GM12878 (cell line): ENCODE data around the gene METTL4. TPM values are rescaled to one million over a fixed set of nuclear protein-coding genes. Genes with fewer than 3 reads are reported as not detected.

Experiments
- ATF2 ChIP-seq: IDR thresholded peaks from 2 replicates; pipeline ENCODE4 v1.6.1; 2012; ENCODE audit warnings: low read length, inconsistent platforms
- CBX5 ChIP-seq: sonication (generic); IDR thresholded peaks from 2 replicates; pipeline ENCODE4 v1.6.1; 2016; ENCODE audit warnings: low read depth, moderate library complexity, mild to moderate bottlenecking, inconsistent platforms
- CREM ChIP-seq: IDR thresholded peaks from 2 replicates; pipeline ENCODE4 v1.6.1; 2014; ENCODE audit warnings: antibody characterized with exemption, low read depth
- EGR1 ChIP-seq, 2 experiments: IDR thresholded peaks; 1 replicate in 1 of 2; 2 replicates in 1 of 2; pipeline ENCODE4 v1.6.1; 2011 to 2012; ENCODE audit warnings: low read depth in 2 of 2, low read length in 2 of 2, borderline replicate concordance in 1 of 2, mild to moderate bottlenecking in 1 of 2, moderate library complexity in 1 of 2
- EP300 ChIP-seq, 2 experiments: fragments of 150-350 bp in 1 of 2; IDR thresholded peaks; 2 replicates each; pipeline ENCODE4 v1.6.1; 2011 to 2012; ENCODE audit warnings: low read depth in 2 of 2, low read length in 2 of 2, borderline replicate concordance in 1 of 2, improper control_type of control experiment in 1 of 2, inconsistent platforms in 1 of 2; ENCODE audit not compliant: control insufficient read depth in 1 of 2
- FOXK2 ChIP-seq: fragments of 450-650 bp; IDR thresholded peaks from 2 replicates; pipeline ENCODE4 v1.6.1; 2017; ENCODE audit warnings: mild to moderate bottlenecking, moderate library complexity
- HDGF ChIP-seq: fragments of 450-650 bp; IDR thresholded peaks from 2 replicates; pipeline ENCODE4 v1.6.1; 2016; ENCODE audit warnings: antibody characterized with exemption
- POLR2A ChIP-seq: IDR thresholded peaks from 2 replicates; pipeline ENCODE4 v1.6.1; 2011; ENCODE audit warnings: low read depth, mild to moderate bottlenecking, low read length
- RB1 ChIP-seq: fragments of 450-650 bp; formaldehyde crosslinking; IDR thresholded peaks from 2 replicates; pipeline ENCODE4 v1.6.1; 2017; ENCODE audit warnings: mild to moderate bottlenecking, borderline replicate concordance
- RBBP5 ChIP-seq: fragments of 200-600 bp; sonication (generic); conservative IDR thresholded peaks from 2 replicates; pipeline ENCODE4 v1.6.1; 2016
- SUPT20H ChIP-seq: IDR thresholded peaks from 2 replicates; pipeline ENCODE4 v1.6.1; 2011; ENCODE audit warnings: low read depth, mild to moderate bottlenecking, low read length, moderate library complexity, borderline replicate concordance; ENCODE audit not compliant: control insufficient read depth
- SUZ12 ChIP-seq: fragments of 200-600 bp; sonication (generic); IDR thresholded peaks from one replicate; pipeline ENCODE4 v1.6.1; 2018; ENCODE audit warnings: antibody characterized with exemption, mild to moderate bottlenecking; ENCODE audit not compliant: unreplicated experiment
- TAF1 ChIP-seq: IDR thresholded peaks from 2 replicates; pipeline ENCODE4 v1.6.1; 2011; ENCODE audit warnings: mild to moderate bottlenecking, low read depth, low read length, borderline replicate concordance
- ZBTB40 ChIP-seq: fragments of 450-650 bp; IDR thresholded peaks from 2 replicates; pipeline ENCODE4 v1.6.1; 2016; ENCODE audit warnings: mild to moderate bottlenecking, moderate library complexity, borderline replicate concordance
- ZNF217 ChIP-seq: fragments of 450-650 bp; IDR thresholded peaks from 2 replicates; pipeline ENCODE4 v1.6.1; 2017; ENCODE audit warnings: antibody characterized with exemption, mild to moderate bottlenecking
- ZNF384 ChIP-seq: IDR thresholded peaks from 2 replicates; pipeline ENCODE4 v1.6.1; 2012; ENCODE audit warnings: low read depth, mild to moderate bottlenecking, low read length, improper control_type of control experiment, borderline replicate concordance
- ZZZ3 ChIP-seq: IDR thresholded peaks from 2 replicates; pipeline ENCODE4 v1.6.1; 2011; ENCODE audit warnings: low read depth; ENCODE audit not compliant: control insufficient read depth, insufficient read length
- polyA plus RNA-seq, 11 experiments: library from polyadenylated mRNA; depleted of rRNA in 4 of 11; unstranded in 6 of 11; stranded (reverse) in 5 of 11; fragments of >200 nt; fragmentation: Nextera tagmentation in 4 of 11; fragmentation: Illumina TruSeq in 1 of 11; extraction: Ambion mirVana in 4 of 11; extraction: Trizol in 1 of 11; gene quantifications; 1 replicate in 1 of 11; 2 replicates in 10 of 11; pipeline versions ENCODE4 v1.2.1 to v1.2.3, GENCODE V29; 2011 to 2016; ENCODE audit warnings: inconsistent platforms in 2 of 11, missing spikeins in 2 of 11, low read depth in 1 of 11
- total RNA-seq, 4 experiments: library from RNA; depleted of rRNA in 3 of 4; stranded (reverse); fragments of >200 nt in 3 of 4; fragmentation: Illumina TruSeq in 1 of 4; extraction: Trizol in 1 of 4; gene quantifications; 2 replicates each; pipeline versions ENCODE4 v1.2.1 to v1.2.3, GENCODE V29; 2013 to 2021

Gene METTL4
- total and polyA plus RNA-seq, 10 of the 15 experiments (the other 5 are each of a cell fraction or from before 2014, with no cell fraction given), result 4.9 to 15.2 (median 12.3) TPM

GRCh38 chr18:2571200-2572170 is at the start of gene METTL4, which contains the start of gene NDC80 (continued):
- TF ChIP-seq ATF2 (peak; percentile 71; the same call in 1 of the 2 replicates), EP300 (IDR thresholded peaks at IDR 0.05; ENCODE audit: borderline replicate concordance in 1 of 2, control insufficient read depth in 1 of 2, low read depth in 2 of 2, low read length in 2 of 2) (no peak), TAF1 (0 out of 2 replicates have a peak, but pooled peaks have one; percentile 25), RBBP5 (no peak), ZZZ3 (no peak), RB1 (peak; percentile 74), ZNF217 (no peak), ZNF384 (no peak), HDGF (no peak), CREM (peak; percentile 100), POLR2A (peak; percentile 87), CBX5 (no peak), SUZ12 (no peak), SUPT20H (no peak), EGR1 (IDR thresholded peaks at IDR 0.05; ENCODE audit: borderline replicate concordance in 1 of 2, low read depth in 2 of 2, low read length in 2 of 2) (peak in 1 of 2 experiments; percentile 98; a peak in 1 of 3 replicates), FOXK2 (no peak), ZBTB40 (peak; percentile 58; the same call in 1 of the 2 replicates)
- TF ChIP-seq, all 136 proteins: peak for 55
